Subcutaneous abdominal adipose tissue (tissue), 5 donors: Measurements from ENCODE around the gene ZNF597.
A peak's percentile ranks its signal among the peaks of the same experiment; 100 is the strongest.

Experiments
- H3K27ac ChIP-seq: one replicate; pipeline ENCODE4 v1.7.0; 2013; ENCODE audit warnings: low read depth, mild to moderate bottlenecking, inconsistent platforms, low read length, moderate library complexity
- H3K27me3 ChIP-seq, 5 donors: one replicate each; pipeline ENCODE4 v1.7.0; 2013; ENCODE audit warnings: low read length in 5 of 5, inconsistent platforms in 1 of 5; ENCODE audit not compliant: control insufficient read depth in 5 of 5, insufficient read depth in 4 of 5
- H3K36me3 ChIP-seq, 5 donors: one replicate each; pipeline ENCODE4 v1.7.0; 2013; ENCODE audit warnings: low read length in 5 of 5; ENCODE audit not compliant: control insufficient read depth in 5 of 5, insufficient read depth in 5 of 5
- H3K4me1 ChIP-seq, 5 donors: one replicate each; pipeline ENCODE4 v1.7.0; 2013; ENCODE audit warnings: low read length in 5 of 5, mild to moderate bottlenecking in 3 of 5, moderate library complexity in 1 of 5; ENCODE audit not compliant: control insufficient read depth in 5 of 5, insufficient read depth in 5 of 5
- H3K4me3 ChIP-seq, 5 donors: one replicate each; pipeline ENCODE4 v1.7.0; 2013; ENCODE audit warnings: low read length in 5 of 5, low read depth in 1 of 5
- H3K9ac ChIP-seq, 5 donors: one replicate each; pipeline ENCODE4 v1.7.0; 2013; ENCODE audit warnings: low read length in 5 of 5, mild to moderate bottlenecking in 4 of 5, moderate library complexity in 3 of 5
- H3K9me3 ChIP-seq, 5 donors: one replicate each; pipeline ENCODE4 v1.7.0; 2013; ENCODE audit warnings: low read length in 5 of 5; ENCODE audit not compliant: control insufficient read depth in 5 of 5
- donor health status: healthy.
- donor health status: healthy.
- donor health status: healthy.
- donor health status: healthy.
- donor health status: healthy.

ZNF597 gene

GRCh38 chr16:3443108-3444031, at the start of gene ZNF597, which contains the start of gene NAA60:
Gene ZNF597 (minus strand): TSS chr16:3443504. CDS start chr16:3443153, 351 bp downstream.
Gene NAA60 (plus strand): TSS chr16:3443680. CDS start chr16:3476228, 32,548 bp downstream.
- Histone ChIP-seq H3K9ac (peak within 1 kb of the TSS; percentile 74 to 90 (median 81)), H3K27ac (peak within 1 kb of the TSS; percentile 54), H3K4me1 (peaks cover 7 to 17% (median 16%) of the 10 kb centered on the region in 5 donors), H3K27me3 (no peaks in the 10 kb centered on the region), H3K4me3 (peak within 1 kb of the TSS; percentile 72 to 91 (median 79)), H3K9me3 (peaks cover 0 to 7% (median 3%) of the 10 kb centered on the region in 5 donors), H3K36me3 (peaks cover 2 to 18% (median 5%) of the 10 kb centered on the region in 5 donors)

GRCh38 chr16:3492356-3492755, 49.1 kb upstream of the ZNF597 start:
- Histone ChIP-seq H3K27ac (no peak overlapping the region), H3K4me1 (peaks cover 0 to 13% (median 12%) of the 10 kb centered on the region in 5 donors), H3K27me3 (no peaks in the 10 kb centered on the region), H3K4me3 (no peak overlapping the region), H3K36me3 (peaks cover 0 to 7% (median 3%) of the 10 kb centered on the region in 5 donors), H3K9ac (no peak overlapping the region), H3K9me3 (no peaks in the 10 kb centered on the region)

- Histone ChIP-seq H3K27me3 (no peaks in the 10 kb centered on the region), H3K36me3 (peaks cover 0 to 18% (median 12%) of the 10 kb centered on the region in 5 donors), H3K4me3 (no peak overlapping the region), H3K9ac (no peak overlapping the region), H3K9me3 (no peaks in the 10 kb centered on the region), H3K27ac (no peak overlapping the region), H3K4me1 (peaks cover 0 to 13% (median 12%) of the 10 kb centered on the region in 5 donors)
Observed at GRCh38 chr16:3490911-3491629, 47.8 kb upstream of the ZNF597 start.

GRCh38 chr16:3488801-3489200, 45.5 kb upstream of the ZNF597 start:
- Histone ChIP-seq H3K4me1 (peaks cover 0 to 13% (median 9%) of the 10 kb centered on the region in 5 donors), H3K4me3 (no peak overlapping the region), H3K27me3 (no peaks in the 10 kb centered on the region), H3K36me3 (peaks cover 0 to 41% (median 35%) of the 10 kb centered on the region in 5 donors), H3K9ac (no peak overlapping the region), H3K9me3 (no peaks in the 10 kb centered on the region), H3K27ac (no peak overlapping the region)

- H3K4me1 ChIP-seq: peaks cover 0 to 6% (median 0%) of the 10 kb centered on the region in 5 donors
- peaks cover 0 to 51% (median 45%) of the 10 kb centered on the region in 5 donors for H3K36me3 ChIP-seq
- no peaks in the 10 kb centered on the region for H3K27me3 ChIP-seq
- no peaks in the 10 kb centered on the region for H3K9me3 ChIP-seq
- H3K9ac ChIP-seq: no peak overlapping the region
- H3K4me3 ChIP-seq: no peak overlapping the region
- H3K27ac ChIP-seq: no peak overlapping the region
Observed at GRCh38 chr16:3487521-3488410, 44.5 kb upstream of the ZNF597 start.

- Histone ChIP-seq H3K9me3 (no peaks in the 10 kb centered on the region), H3K4me3 (no peak overlapping the region), H3K27me3 (no peaks in the 10 kb centered on the region), H3K9ac (no peak overlapping the region), H3K27ac (no peak overlapping the region), H3K36me3 (peaks cover 0 to 61% (median 56%) of the 10 kb centered on the region in 5 donors), H3K4me1 (peaks cover 0 to 6% (median 0%) of the 10 kb centered on the region in 5 donors)
Observed at GRCh38 chr16:3486506-3487215, 43.4 kb upstream of the ZNF597 start.

GRCh38 chr16:3485821-3486505, 42.7 kb upstream of the ZNF597 start:
- H3K9me3 ChIP-seq: no peaks in the 10 kb centered on the region
- no peak overlapping the region for H3K4me3 ChIP-seq
- no peak overlapping the region for H3K9ac ChIP-seq
- no peaks in the 10 kb centered on the region for H3K27me3 ChIP-seq
- H3K27ac ChIP-seq: no peak overlapping the region
- peaks cover 0 to under 1% (median 0%) of the 10 kb centered on the region in 5 donors for H3K4me1 ChIP-seq
- peaks cover 0 to 68% (median 62%) of the 10 kb centered on the region in 5 donors for H3K36me3 ChIP-seq

- no peaks in the 10 kb centered on the region for H3K4me1 ChIP-seq
- no peak overlapping the region for H3K4me3 ChIP-seq
- H3K9me3 ChIP-seq: no peaks in the 10 kb centered on the region
- no peak overlapping the region for H3K27ac ChIP-seq
- no peaks in the 10 kb centered on the region for H3K27me3 ChIP-seq
- no peak overlapping the region for H3K9ac ChIP-seq
- H3K36me3 ChIP-seq: peaks cover 0 to 73% (median 64%) of the 10 kb centered on the region in 5 donors
Observed at GRCh38 chr16:3485097-3485745, 41.9 kb upstream of the ZNF597 start.
